Measurements from ENCODE around the gene ARHGAP33. TPM values are rescaled to one million over a fixed set of nuclear protein-coding genes. Genes with fewer than 3 reads are reported as not detected.

The ARHGAP33 gene
- total RNA-seq, 1 experiment from 2014 or later = 43.9 TPM

GRCh38 chr19:35805526-35806102 is 30.2 kb downstream of the ARHGAP33 start:
- CTCF ChIA-PET = no interaction called here
- no peak overlapping the region for H3K4me3 Mint-ChIP-seq
- POLR2A ChIA-PET = no interaction called here

GRCh38 chr19:35806597-35806996 is 31.2 kb downstream of the ARHGAP33 start:
- H3K36me3 Mint-ChIP-seq = no peaks in the 10 kb centered on the region
- H3K4me3 Mint-ChIP-seq = no peak overlapping the region
- TF ChIP-seq KAT7 (CRISPR knock-in tag; IDR thresholded peaks at IDR 0.05; ENCODE audit: borderline replicate concordance) (no peak), ZNF317 (CRISPR knock-in tag; IDR thresholded peaks at IDR 0.05; ENCODE audit: borderline replicate concordance, low read depth) (no peak), GRHL2 (CRISPR knock-in tag; IDR thresholded peaks at IDR 0.05; ENCODE audit: insufficient replicate concordance, severe bottlenecking) (no peak), ZNF532 (CRISPR knock-in tag; IDR thresholded peaks at IDR 0.05; ENCODE audit: borderline replicate concordance) (no peak), ERG (CRISPR knock-in tag; IDR thresholded peaks at IDR 0.05) (no peak), HMGXB4 (CRISPR knock-in tag; IDR thresholded peaks at IDR 0.05) (no peak), ZMAT4 (CRISPR knock-in tag; IDR thresholded peaks at IDR 0.05) (no peak), IRF1 (CRISPR knock-in tag; IDR thresholded peaks at IDR 0.05) (no peak), ZNF281 (CRISPR knock-in tag; IDR thresholded peaks at IDR 0.05) (no peak), GTF2I (CRISPR knock-in tag; conservative IDR thresholded peaks at IDR 0.05) (no peak), OVOL2 (CRISPR knock-in tag; IDR thresholded peaks at IDR 0.05; ENCODE audit: borderline replicate concordance) (no peak), CDX4 (CRISPR knock-in tag; IDR thresholded peaks at IDR 0.05; ENCODE audit: borderline replicate concordance) (no peak)
- H3K4me1 Mint-ChIP-seq = peaks cover 2% of the 10 kb centered on the region
- ChIA-PET POLR2A (no interaction called here), CTCF (no interaction called here)
- no peaks in the 10 kb centered on the region for H3K9me3 Mint-ChIP-seq
- peaks cover 22% of the 10 kb centered on the region for H3K27me3 Mint-ChIP-seq (ENCODE audit: low read depth)
- H3K27ac Mint-ChIP-seq = no peak overlapping the region
- ATAC-seq = no peak; the same call in 1 of the 2 replicates
- no peak for DNase-seq (ENCODE audit: low spot score)

More at GRCh38 chr19:35805526-35806102, 30.2 kb downstream of the ARHGAP33 start:
- TF ChIP-seq NR2C2 (CRISPR knock-in tag; IDR thresholded peaks at IDR 0.05) (no peak), ZNF317 (CRISPR knock-in tag; IDR thresholded peaks at IDR 0.05; ENCODE audit: borderline replicate concordance, low read depth) (no peak), IRF1 (CRISPR knock-in tag; IDR thresholded peaks at IDR 0.05) (no peak), ZNF138 (CRISPR knock-in tag; conservative IDR thresholded peaks at IDR 0.05) (no peak), NFATC4 (CRISPR knock-in tag; IDR thresholded peaks at IDR 0.05) (no peak)
- H3K36me3 Mint-ChIP-seq = no peaks in the 10 kb centered on the region
- DNase-seq (ENCODE audit: low spot score) = no peak
- no peaks in the 10 kb centered on the region for H3K9me3 Mint-ChIP-seq
- no peak for ATAC-seq
- H3K27me3 Mint-ChIP-seq (ENCODE audit: low read depth) = peaks cover 22% of the 10 kb centered on the region
- peaks cover 2% of the 10 kb centered on the region for H3K4me1 Mint-ChIP-seq
- no peak overlapping the region for H3K27ac Mint-ChIP-seq

Data from WTC11 (cell line).